ENCODE data around the gene PHACTR1.

GRCh38 chr6:13007744-13008143, 291.2 kb downstream of the PHACTR1 start:
- TF ChIP-seq CTCF (IDR thresholded peaks at IDR 0.05) (no peak), POLR2AphosphoS5 (IDR thresholded peaks at IDR 0.05) (no peak), POLR2A (IDR thresholded peaks at IDR 0.05) (no peak), EP300 (IDR thresholded peaks at IDR 0.05; ENCODE audit: low read depth) (no peak)
